GM18519 (cell line): ENCODE data around the gene AKTIP.
"Not testable (repeated sequence)": the region's sequence is repeated elsewhere in the genome, so short reads cannot be mapped to it uniquely, and the experiment has no call there.

Source experiments
- ATAC-seq: cut with Tn5 transposase; IDR thresholded peaks from one replicate; pipeline ENCODE4 v1.9.1; 2021; ENCODE audit warnings: mild to moderate bottlenecking, moderate library complexity; ENCODE audit not compliant: unreplicated experiment, low FRiP score

AKTIP gene

GRCh38 chr16:53517851-53518250 lies 14.8 kb upstream of the AKTIP start:
- no peak for ATAC-seq

GRCh38 chr16:53515811-53516210 lies 12.8 kb upstream of the AKTIP start:
- no peak for ATAC-seq

GRCh38 chr16:53515259-53515658 lies 12.2 kb upstream of the AKTIP start:
- no peak for ATAC-seq

GRCh38 chr16:53512795-53513194 lies 9.8 kb upstream of the AKTIP start:
- not testable (repeated sequence) for ATAC-seq

- ATAC-seq, result no peak
These were observed 8.6 kb upstream of the AKTIP start for GRCh38 chr16:53511403-53512280.

- no peak for ATAC-seq
These were observed 8.0 kb upstream of the AKTIP start for GRCh38 chr16:53511084-53511402.

GRCh38 chr16:53510704-53511070 lies 7.7 kb upstream of the AKTIP start:
- ATAC-seq, result no peak

GRCh38 chr16:53509906-53510703 lies 7.1 kb upstream of the AKTIP start:
- ATAC-seq, result peak; percentile 45

GRCh38 chr16:53507464-53508179 lies 4.6 kb upstream of the AKTIP start:
- ATAC-seq, result no peak

- no peak for ATAC-seq
These were observed 3.2 kb upstream of the AKTIP start for GRCh38 chr16:53506254-53506653.

- ATAC-seq, result no peak
These were observed 1.7 kb upstream of the AKTIP start for GRCh38 chr16:53504665-53505064.

GRCh38 chr16:53503991-53504663 lies 1.1 kb upstream of the AKTIP start:
- ATAC-seq, result no peak

GRCh38 chr16:53503270-53503923 lies 388 bp upstream of the AKTIP start:
- ATAC-seq, result peak; percentile 94

GRCh38 chr16:53501216-53501859 lies 1.7 kb downstream of the AKTIP start:
- ATAC-seq, result no peak

GRCh38 chr16:53498984-53499383 lies 4.0 kb downstream of the AKTIP start:
- ATAC-seq, result no peak

GRCh38 chr16:53495325-53495724 lies 7.7 kb downstream of the AKTIP start:
- ATAC-seq, result no peak

- ATAC-seq, result no peak
These were observed 8.4 kb downstream of the AKTIP start for GRCh38 chr16:53494636-53495035.

- ATAC-seq, result no peak
These were observed 10.5 kb downstream of the AKTIP start for GRCh38 chr16:53492503-53492902.

GRCh38 chr16:53489755-53490154 lies 13.3 kb downstream of the AKTIP start:
- ATAC-seq, result no peak

- ATAC-seq, result no peak
These were observed 16.8 kb downstream of the AKTIP start for GRCh38 chr16:53486230-53486629.
